ENCODE measurements around the gene LRRC8D.

The LRRC8D gene

GRCh38 chr1:89807503-89807902, 13.3 kb upstream of the LRRC8D start:
- DNase-seq (ENCODE audit: low spot score) = no peak

GRCh38 chr1:89807983-89808382, 12.8 kb upstream of the LRRC8D start:
- no peak for DNase-seq (ENCODE audit: low spot score)

GRCh38 chr1:89808441-89809117, 12.3 kb upstream of the LRRC8D start:
- no peak for DNase-seq (ENCODE audit: low spot score)

- no peak for DNase-seq (ENCODE audit: low spot score)
Measured at GRCh38 chr1:89809556-89809955, 11.3 kb upstream of the LRRC8D start.

DNA sequence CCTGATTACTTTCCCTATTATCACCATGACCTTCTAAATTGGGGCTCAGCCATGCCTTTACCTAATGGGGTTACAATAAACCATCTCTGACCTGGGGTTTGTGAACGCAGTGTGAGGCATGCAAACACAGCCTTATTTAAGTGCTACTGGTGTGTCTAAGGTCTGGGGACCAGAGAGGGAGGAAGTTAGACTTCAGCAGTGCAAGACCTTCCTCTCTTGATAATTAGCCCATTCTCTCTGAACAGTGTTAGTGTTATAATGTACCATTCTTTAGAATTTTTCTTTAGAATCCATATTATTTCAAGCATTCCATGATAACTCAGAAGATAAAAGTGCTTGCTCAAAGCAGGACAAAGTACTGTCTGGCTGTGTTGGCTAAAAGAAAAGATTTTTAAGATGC, 10.5 kb upstream of the LRRC8D start:
- no peak for DNase-seq (ENCODE audit: low spot score)

- DNase-seq (ENCODE audit: low spot score) = no peak
Measured at GRCh38 chr1:89810880-89811279, 10.0 kb upstream of the LRRC8D start.

DNA sequence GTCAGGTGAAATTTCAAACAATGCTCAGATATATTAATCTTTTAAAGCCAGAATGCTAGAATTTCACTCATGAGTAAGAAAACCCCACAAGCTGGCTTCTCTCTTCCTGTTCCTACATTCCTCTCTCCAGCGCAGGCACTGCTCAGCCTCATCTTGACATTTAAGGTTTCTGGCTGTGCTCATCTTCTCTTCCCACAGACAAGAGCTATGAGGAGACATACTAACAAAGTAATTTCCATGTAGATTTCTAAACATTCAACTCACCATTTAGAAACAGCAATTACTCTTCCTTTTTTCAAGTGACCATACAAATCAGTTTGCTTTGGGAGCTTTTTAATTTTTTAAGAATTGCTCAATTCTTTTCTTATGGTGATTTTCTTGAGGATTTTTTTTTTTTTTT, 7.8 kb upstream of the LRRC8D start:
- no peak for DNase-seq (ENCODE audit: low spot score)

DNA sequence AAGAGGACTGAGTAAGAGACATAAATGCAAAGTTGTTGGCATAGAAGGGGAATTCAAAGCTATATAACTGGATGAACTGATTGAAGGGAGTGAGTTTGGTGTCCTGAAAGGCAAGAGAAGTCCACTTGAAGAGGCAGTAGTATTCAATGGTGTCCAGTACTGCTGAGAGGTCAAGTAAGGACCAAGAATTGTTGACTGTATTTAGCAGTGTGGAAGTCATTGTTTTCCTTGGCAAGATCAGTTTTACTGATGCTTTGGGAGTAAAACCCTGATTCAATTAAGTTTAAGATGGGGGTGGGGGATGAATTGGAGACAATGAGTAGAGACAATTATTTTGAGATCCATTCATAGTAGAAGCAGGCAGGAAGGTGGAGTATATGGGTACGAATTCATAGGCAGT, 5.8 kb upstream of the LRRC8D start:
- no peak for DNase-seq (ENCODE audit: low spot score)

- no peak for DNase-seq (ENCODE audit: low spot score)
Measured at GRCh38 chr1:89815611-89816010, 5.2 kb upstream of the LRRC8D start.

GRCh38 chr1:89816366-89816765, 4.5 kb upstream of the LRRC8D start:
- DNase-seq (ENCODE audit: low spot score) = no peak

- DNase-seq (ENCODE audit: low spot score) = peak; percentile 87
Measured at GRCh38 chr1:89821322-89822108, 683 bp downstream of the LRRC8D start.

- DNase-seq (ENCODE audit: low spot score) = peak; percentile 43
Measured at GRCh38 chr1:89822109-89822962, 1.5 kb downstream of the LRRC8D start.

- no peak for DNase-seq (ENCODE audit: low spot score)
Measured at GRCh38 chr1:89822999-89823628, 2.3 kb downstream of the LRRC8D start.

DNA sequence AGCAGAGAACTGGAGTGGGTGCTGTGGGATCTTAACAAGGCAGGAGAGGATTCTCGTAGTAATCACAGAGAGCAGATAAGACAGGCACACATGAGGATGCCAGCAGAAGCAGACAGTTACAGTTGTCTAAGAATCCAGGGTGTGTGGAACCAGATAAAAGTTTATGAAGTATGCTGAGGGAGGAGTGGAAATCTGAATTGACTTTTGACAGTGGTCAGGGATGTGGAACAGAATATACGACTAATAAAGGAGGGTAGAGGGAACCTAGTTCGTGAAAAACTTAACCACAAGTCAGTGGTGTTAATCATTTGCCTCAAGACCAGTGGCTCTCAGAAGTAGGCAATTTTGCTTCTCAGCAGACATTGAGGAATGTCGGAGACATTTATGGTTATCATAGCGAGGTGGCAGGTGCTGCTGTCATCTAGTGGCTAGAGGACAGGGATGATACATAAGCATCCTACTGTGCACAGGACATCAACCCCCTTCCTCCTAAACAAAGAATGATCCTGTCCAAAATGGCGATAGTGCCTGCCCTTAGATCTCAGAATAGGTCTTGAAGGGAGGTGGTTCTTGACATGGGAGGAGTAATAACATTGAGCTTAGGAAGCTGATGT, 3.0 kb downstream of the LRRC8D start:
- DNase-seq (ENCODE audit: low spot score) = no peak

DNA sequence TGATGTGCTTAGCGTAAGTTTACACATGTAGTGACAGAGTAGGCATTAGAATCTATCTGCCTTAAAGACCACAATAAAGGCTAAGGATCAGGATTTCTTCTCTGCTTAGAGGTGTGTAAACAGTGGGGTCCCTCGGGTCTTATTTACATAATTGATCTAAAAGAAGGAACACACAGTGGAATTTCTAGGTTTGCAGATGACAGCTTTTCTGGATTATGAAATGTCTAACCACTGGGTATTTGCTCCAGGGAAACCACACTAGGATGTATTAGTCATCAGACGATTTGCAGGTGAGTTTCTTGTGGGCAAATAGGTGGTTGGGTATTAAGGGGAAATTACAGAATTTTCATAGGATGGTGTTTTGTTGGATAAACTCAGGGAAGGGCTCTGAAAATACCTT, 5.8 kb downstream of the LRRC8D start:
- DNase-seq (ENCODE audit: low spot score) = no peak

DNA sequence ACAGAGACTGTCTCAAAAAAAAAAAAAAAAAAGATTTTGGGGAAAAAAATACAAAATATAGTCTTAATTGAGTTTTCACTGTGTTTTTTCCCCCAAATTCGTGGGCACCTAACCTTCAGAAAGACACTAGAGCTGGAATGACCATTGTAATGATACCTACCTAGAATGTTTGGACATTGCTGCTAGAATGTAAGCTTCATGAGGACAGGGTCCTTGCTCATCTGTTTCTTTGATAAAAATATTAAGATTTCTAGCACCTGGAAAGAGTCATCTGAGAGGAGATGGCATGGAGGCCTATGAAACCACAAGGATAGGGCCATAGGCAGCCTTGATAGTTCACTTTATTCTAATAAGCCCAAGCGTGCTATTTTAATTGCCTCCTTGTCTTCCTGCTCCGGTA, 6.5 kb downstream of the LRRC8D start:
- DNase-seq (ENCODE audit: low spot score) = no peak

DNA sequence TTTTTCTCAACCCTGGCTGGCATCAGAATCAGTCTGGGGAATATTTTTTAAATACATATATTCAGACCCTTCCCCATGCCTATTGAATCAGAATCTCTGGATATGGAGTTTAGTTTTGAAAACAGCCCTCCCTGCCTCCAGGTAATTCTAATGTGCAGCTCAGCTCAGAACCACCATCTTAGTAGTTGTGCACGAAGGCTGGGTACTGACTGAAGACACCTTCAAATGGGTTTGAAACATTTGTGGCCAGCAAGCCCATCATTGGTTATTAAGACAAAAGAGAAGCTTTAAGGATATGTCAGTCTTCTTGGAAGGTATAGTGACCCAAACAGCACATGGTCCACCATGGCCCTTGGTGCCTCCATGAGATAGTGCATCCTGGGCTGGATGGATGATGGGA, 7.1 kb downstream of the LRRC8D start:
- no peak for DNase-seq (ENCODE audit: low spot score)

GRCh38 chr1:89829186-89829585, 8.4 kb downstream of the LRRC8D start:
- DNase-seq (ENCODE audit: low spot score) = no peak

- DNase-seq (ENCODE audit: low spot score) = no peak
Measured at GRCh38 chr1:89831462-89832120, 10.8 kb downstream of the LRRC8D start.

DNA sequence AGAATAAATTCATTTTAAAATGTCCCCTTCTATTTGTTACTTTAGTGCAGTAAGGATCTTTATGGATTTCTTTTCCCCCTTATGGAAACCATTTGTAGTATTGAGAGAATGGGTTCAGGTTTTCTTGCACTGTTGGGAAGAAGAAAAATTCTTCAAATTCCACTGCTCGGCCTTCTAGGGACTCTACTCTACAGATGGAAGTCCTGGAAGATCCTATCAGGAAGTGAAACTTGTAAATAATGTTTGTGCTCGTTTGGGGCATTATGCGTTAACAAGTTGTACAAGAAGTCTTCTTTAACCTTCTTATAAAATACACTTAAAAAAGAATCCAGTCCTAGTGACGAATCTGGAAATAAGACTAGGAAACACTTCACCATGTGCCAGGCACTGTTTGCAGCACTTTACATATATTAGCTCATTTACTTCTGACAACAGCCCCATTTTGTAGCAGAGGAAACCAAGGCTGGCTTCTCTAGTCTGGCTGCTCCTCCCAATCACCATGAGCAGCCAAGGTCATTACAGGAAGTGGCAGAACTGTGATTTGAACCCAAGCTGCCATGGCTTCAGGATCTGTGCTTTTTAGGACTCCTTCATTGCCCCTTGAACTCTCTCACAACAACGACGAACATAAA, 11.8 kb downstream of the LRRC8D start:
- no peak for DNase-seq (ENCODE audit: low spot score)
